Left lobe of liver (tissue), 2 donors: ENCODE results near the gene MACF1. TPM values are rescaled to one million over a fixed set of nuclear protein-coding genes. Genes with fewer than 3 reads are reported as not detected.
"Not testable (repeated sequence)": the region's sequence is repeated elsewhere in the genome, so short reads cannot be mapped to it uniquely, and the experiment has no call there.

Experiments used
- ATAC-seq: fragments of 200-7000 bp; cut with Tn5 transposase; one replicate; pipeline ENCODE4 v1.9.1; 2020; ENCODE audit warnings: mild to moderate bottlenecking, moderate library complexity
- DNase-seq: peaks from one replicate; pipeline ENCODE4 v3.0.0-alpha.2; 2020; ENCODE audit warnings: low spot score
- total RNA-seq: library from RNA; stranded (reverse); gene quantifications from one replicate; pipeline ENCODE4 v1.2.1, GENCODE V29; 2021
- donor health status: DM: no; HTN: no; CAD: no; lungs with moderate emphysema.
- donor health status: DM: no; HTN: yes; CAD: no.

MACF1 gene
- total RNA-seq, result 89.9 TPM

- DNase-seq (no peak), ATAC-seq (peak; percentile 59)
These were observed at the start of gene MACF1 for GRCh38 chr1:39204441-39205081. TSS of gene MACF1 (plus strand) at chr1:39204695. CDS start at chr1:39205023, 328 bp downstream.

GRCh38 chr1:39157304-39157703, 47.2 kb upstream of the MACF1 start:
- no peak for ATAC-seq
- DNase-seq, result no peak

- ATAC-seq (peak; percentile 80), DNase-seq (peak; percentile 91)
These were observed 46.0 kb upstream of the MACF1 start for GRCh38 chr1:39158327-39159086.

GRCh38 chr1:39159224-39160036, 45.1 kb upstream of the MACF1 start:
- DNase-seq (no peak), ATAC-seq (peak; percentile 5)

- no peak for ATAC-seq
- DNase-seq, result no peak
These were observed 43.8 kb upstream of the MACF1 start for GRCh38 chr1:39160703-39161102.

GRCh38 chr1:39161811-39162210, 42.7 kb upstream of the MACF1 start:
- DNase-seq, ATAC-seq: not testable (repeated sequence)

GRCh38 chr1:39163469-39163868, 41.0 kb upstream of the MACF1 start:
- ATAC-seq (no peak), DNase-seq (no peak)

- no peak for DNase-seq
- ATAC-seq, result no peak
These were observed 40.2 kb upstream of the MACF1 start for GRCh38 chr1:39164256-39164655.

GRCh38 chr1:39165049-39165448, 39.4 kb upstream of the MACF1 start:
- no peak for ATAC-seq

GRCh38 chr1:39165488-39165887, 39.0 kb upstream of the MACF1 start:
- no peak for ATAC-seq

More at GRCh38 chr1:39165049-39165448, 39.4 kb upstream of the MACF1 start:
- no peak for DNase-seq

GRCh38 chr1:39167632-39168209, 36.8 kb upstream of the MACF1 start:
- peak; percentile 90 for ATAC-seq
- peak; percentile 70 for DNase-seq

More at GRCh38 chr1:39165488-39165887, 39.0 kb upstream of the MACF1 start:
- no peak for DNase-seq

- ATAC-seq, result no peak
These were observed 36.0 kb upstream of the MACF1 start for GRCh38 chr1:39168301-39169080.

GRCh38 chr1:39170731-39171667, 33.5 kb upstream of the MACF1 start:
- ATAC-seq, result no peak
- no peak for DNase-seq

More at GRCh38 chr1:39168301-39169080, 36.0 kb upstream of the MACF1 start:
- DNase-seq, result no peak

- DNase-seq (no peak), ATAC-seq (peak; percentile 4)
These were observed 31.1 kb upstream of the MACF1 start for GRCh38 chr1:39173119-39173994.

- DNase-seq, result no peak
- ATAC-seq, result peak; percentile 6
These were observed 30.5 kb upstream of the MACF1 start for GRCh38 chr1:39173995-39174380.

GRCh38 chr1:39174390-39175081, 30.0 kb upstream of the MACF1 start:
- peak; percentile 53 for ATAC-seq
- no peak for DNase-seq

- DNase-seq (no peak), ATAC-seq (no peak)
These were observed 26.8 kb upstream of the MACF1 start for GRCh38 chr1:39177706-39178105.
